Prostate gland (tissue), 2 donors: ENCODE data around the gene FGF9.

Experiments
- CTCF ChIP-seq, 4 experiments: fragments of 200-600 bp in 2 of 4; fragments of 450-650 bp in 2 of 4; sonication (generic) in 2 of 4; IDR thresholded peaks; 1 replicate in 3 of 4; 2 replicates in 1 of 4; pipeline ENCODE4 v1.5.1; 2016 to 2019; ENCODE audit warnings: antibody characterized with exemption in 4 of 4, mild to moderate bottlenecking in 2 of 4, moderate library complexity in 2 of 4
- POLR2AphosphoS5 ChIP-seq: sonication (generic); formaldehyde crosslinking; IDR thresholded peaks from one replicate; pipeline ENCODE4 v1.6.1; 2017; ENCODE audit warnings: antibody characterized with exemption

- TF ChIP-seq POLR2AphosphoS5 = no peak
- no peak for TF ChIP-seq CTCF (IDR thresholded peaks at IDR 0.05)
These were observed 59.5 kb downstream of the FGF9 start for GRCh38 chr13:21730186-21730880.
